PFSK-1 (cell line): Measurements from ENCODE around the gene DCAF5.

Experiments used
- SIN3A ChIP-seq: IDR thresholded peaks from 2 replicates; pipeline ENCODE4 v1.6.1; 2012; ENCODE audit warnings: mild to moderate bottlenecking, low read length, moderate library complexity, borderline replicate concordance; ENCODE audit not compliant: insufficient read depth
- TF ChIP-seq, protein P1 (sequence below), 2 experiments: IDR thresholded peaks; 2 replicates each; pipeline versions ENCODE4 v1.6.1 to v1.8.0; 2011 to 2012; ENCODE audit warnings: low read depth in 2 of 2, low read length in 2 of 2, control low read depth in 1 of 2, inconsistent platforms in 1 of 2, mild to moderate bottlenecking in 1 of 2, moderate library complexity in 1 of 2; ENCODE audit not compliant: insufficient read depth in 1 of 2

DNA sequence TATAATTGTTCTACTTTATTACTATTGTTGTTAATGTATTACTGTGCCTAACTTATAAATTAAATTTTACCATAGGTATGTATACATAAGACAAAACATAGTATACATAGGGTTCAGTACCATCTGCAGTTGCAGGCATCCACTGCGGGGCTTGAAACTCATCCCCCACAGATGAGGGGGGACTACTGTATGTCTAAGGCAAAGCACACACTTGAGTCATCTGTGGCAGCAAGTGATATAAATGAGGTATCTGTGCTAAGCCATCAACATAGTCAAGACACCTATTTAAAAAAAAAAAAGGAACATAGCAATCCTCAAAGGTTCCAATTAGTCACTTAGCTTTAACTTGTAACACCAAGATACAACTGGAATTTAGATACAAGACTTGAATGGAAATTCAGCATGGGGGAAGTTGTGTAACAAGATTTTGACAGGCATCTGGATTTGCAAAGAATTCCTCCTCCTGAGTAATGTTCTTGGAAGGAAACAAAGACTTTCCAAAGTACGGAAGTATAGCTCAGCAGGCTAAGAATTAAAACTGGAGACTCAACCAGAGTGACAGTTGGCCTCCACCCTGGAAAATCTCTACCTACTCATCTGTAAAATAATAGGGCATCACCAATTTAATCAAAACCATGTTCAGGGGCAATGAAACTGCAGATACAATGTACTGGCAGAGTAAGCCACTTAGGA is 14.9 kb downstream of the DCAF5 start:
- TF ChIP-seq SIN3A: no peak
- TF ChIP-seq, protein P1, sequence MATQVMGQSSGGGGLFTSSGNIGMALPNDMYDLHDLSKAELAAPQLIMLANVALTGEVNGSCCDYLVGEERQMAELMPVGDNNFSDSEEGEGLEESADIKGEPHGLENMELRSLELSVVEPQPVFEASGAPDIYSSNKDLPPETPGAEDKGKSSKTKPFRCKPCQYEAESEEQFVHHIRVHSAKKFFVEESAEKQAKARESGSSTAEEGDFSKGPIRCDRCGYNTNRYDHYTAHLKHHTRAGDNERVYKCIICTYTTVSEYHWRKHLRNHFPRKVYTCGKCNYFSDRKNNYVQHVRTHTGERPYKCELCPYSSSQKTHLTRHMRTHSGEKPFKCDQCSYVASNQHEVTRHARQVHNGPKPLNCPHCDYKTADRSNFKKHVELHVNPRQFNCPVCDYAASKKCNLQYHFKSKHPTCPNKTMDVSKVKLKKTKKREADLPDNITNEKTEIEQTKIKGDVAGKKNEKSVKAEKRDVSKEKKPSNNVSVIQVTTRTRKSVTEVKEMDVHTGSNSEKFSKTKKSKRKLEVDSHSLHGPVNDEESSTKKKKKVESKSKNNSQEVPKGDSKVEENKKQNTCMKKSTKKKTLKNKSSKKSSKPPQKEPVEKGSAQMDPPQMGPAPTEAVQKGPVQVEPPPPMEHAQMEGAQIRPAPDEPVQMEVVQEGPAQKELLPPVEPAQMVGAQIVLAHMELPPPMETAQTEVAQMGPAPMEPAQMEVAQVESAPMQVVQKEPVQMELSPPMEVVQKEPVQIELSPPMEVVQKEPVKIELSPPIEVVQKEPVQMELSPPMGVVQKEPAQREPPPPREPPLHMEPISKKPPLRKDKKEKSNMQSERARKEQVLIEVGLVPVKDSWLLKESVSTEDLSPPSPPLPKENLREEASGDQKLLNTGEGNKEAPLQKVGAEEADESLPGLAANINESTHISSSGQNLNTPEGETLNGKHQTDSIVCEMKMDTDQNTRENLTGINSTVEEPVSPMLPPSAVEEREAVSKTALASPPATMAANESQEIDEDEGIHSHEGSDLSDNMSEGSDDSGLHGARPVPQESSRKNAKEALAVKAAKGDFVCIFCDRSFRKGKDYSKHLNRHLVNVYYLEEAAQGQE (IDR thresholded peaks at IDR 0.05; ENCODE audit: insufficient read depth in 1 of 2, low read depth in 2 of 2, low read length in 2 of 2): no peak
